Caco-2 (cell line): ENCODE measurements around the gene LPIN1. TPM values are rescaled to one million over a fixed set of nuclear protein-coding genes. Genes with fewer than 3 reads are reported as not detected.

Experiments
- BruUV-seq: library from RNA; stranded (reverse); fragments of 400-500 nt; replicated peaks from 2 replicates; lab custom pipeline; 2021; lab: Mats Ljungman, UMichigan
- CTCF ChIA-PET: fragments of 300-600 bp; sonication (Branson Sonifier 250); formaldehyde crosslinking; loops from one replicate; lab custom pipeline; 2022; ENCODE audit warnings: antibody characterized with exemption; lab: Charles Lee
- POLR2A ChIA-PET: fragments of 300-600 bp; sonication (Branson Sonifier 250); formaldehyde crosslinking; loops from one replicate; lab custom pipeline; 2022; ENCODE audit warnings: antibody characterized with exemption; lab: Charles Lee
- DNase-seq, 2 experiments: peaks; one replicate each; pipeline versions ENCODE4 v3.0.0 to v3.0.0-alpha.2; 2020 to 2022
- H3K27me3 ChIP-seq: replicated peaks from 2 replicates; pipeline ENCODE4 v1.6.0; 2011; ENCODE audit warnings: low read length; ENCODE audit not compliant: control insufficient read depth, insufficient read depth
- H3K36me3 ChIP-seq: 2 replicates; pipeline ENCODE4 v1.5.1; 2011; ENCODE audit warnings: low read length; ENCODE audit not compliant: control insufficient read depth, insufficient read depth
- H3K4me1 ChIP-seq: fragments of 250-450 bp; sonication (Bioruptor Pico); 2 replicates; pipeline ENCODE4 v1.5.1; 2020; ENCODE audit warnings: mild to moderate bottlenecking
- H3K4me3 ChIP-seq: 2 replicates; pipeline ENCODE4 v1.5.1; 2011; ENCODE audit warnings: low read depth, mild to moderate bottlenecking, control low read depth, low read length
- H3K9me3 ChIP-seq: fragments of 250-450 bp; sonication (Bioruptor Pico); 2 replicates; pipeline ENCODE4 v1.5.1; 2020; ENCODE audit warnings: mild to moderate bottlenecking, moderate library complexity
- H3K27ac Mint-ChIP-seq: one replicate; pipeline ENCODE4 v1.8.0; 2022; ENCODE audit warnings: mixed read lengths; ENCODE audit not compliant: unreplicated experiment
- H3K27me3 Mint-ChIP-seq: one replicate; pipeline ENCODE4 v1.8.0; 2022; ENCODE audit warnings: mixed read lengths; ENCODE audit not compliant: insufficient read depth, unreplicated experiment
- H3K36me3 Mint-ChIP-seq: one replicate; pipeline ENCODE4 v1.8.0; 2022; ENCODE audit warnings: mild to moderate bottlenecking, mixed read lengths; ENCODE audit not compliant: insufficient read depth, unreplicated experiment
- H3K4me1 Mint-ChIP-seq: one replicate; pipeline ENCODE4 v1.8.0; 2022; ENCODE audit warnings: low read depth, mixed read lengths; ENCODE audit not compliant: unreplicated experiment
- H3K4me3 Mint-ChIP-seq: one replicate; pipeline ENCODE4 v1.8.0; 2022; ENCODE audit warnings: mild to moderate bottlenecking, moderate library complexity, mixed read lengths; ENCODE audit not compliant: unreplicated experiment
- H3K9me3 Mint-ChIP-seq: one replicate; pipeline ENCODE4 v1.8.0; 2022; ENCODE audit warnings: mixed read lengths; ENCODE audit not compliant: unreplicated experiment
- CTCF ChIP-seq, 2 experiments: fragments of 200-600 bp in 1 of 2; IDR thresholded peaks; 1 replicate in 1 of 2; 2 replicates in 1 of 2; pipeline versions ENCODE4 v1.5.1 to v1.8.0; 2011 to 2022; ENCODE audit warnings: antibody characterized with exemption in 1 of 2, control low read depth in 1 of 2, inconsistent platforms in 1 of 2, low read depth in 1 of 2, low read length in 1 of 2, mild to moderate bottlenecking in 1 of 2, moderate library complexity in 1 of 2; ENCODE audit not compliant: insufficient read depth in 1 of 2, severe bottlenecking in 1 of 2, unreplicated experiment in 1 of 2
- intact Hi-C: fragments of 100-400 bp; cut with micrococcal nuclease; formaldehyde crosslinking; loops from one replicate; pipeline ENCODE4 v1.10.0; 2022; ENCODE audit not compliant: unreplicated experiment
- total RNA-seq: library from RNA; stranded (reverse); gene quantifications from 2 replicates; pipeline ENCODE4 v1.2.3, GENCODE V29; 2022

The LPIN1 gene
- total RNA-seq, 1 experiment from 2014 or later, result 12.5 TPM

- Mint-ChIP-seq H3K4me1 (no peaks in the 10 kb centered on the region), H3K9me3 (no peaks in the 10 kb centered on the region), H3K36me3 (no peaks in the 10 kb centered on the region), H3K27ac (no peak overlapping the region), H3K4me3 (no peak overlapping the region), H3K27me3 (peaks cover 8% of the 10 kb centered on the region)
- Histone ChIP-seq H3K4me1 (no peaks in the 10 kb centered on the region), H3K36me3 (no peaks in the 10 kb centered on the region), H3K27me3 (no peaks in the 10 kb centered on the region), H3K9me3 (no peaks in the 10 kb centered on the region), H3K4me3 (no peak overlapping the region)
- no peak for DNase-seq
- no TSS peak for BruUV-seq
- CTCF ChIA-PET, result no interaction called here
- intact Hi-C loops, result no loop called here
- POLR2A ChIA-PET, result interaction anchor here (0.6 kb wide), 1 partner anchor 131 kb away, joined by 4 read pairs; no protein-coding TSS in a partner anchor
- TF ChIP-seq CTCF (IDR thresholded peaks at IDR 0.05; ENCODE audit: insufficient read depth in 1 of 2, low read depth in 1 of 2, low read length in 1 of 2, severe bottlenecking in 1 of 2, unreplicated experiment in 1 of 2), result no peak
Measured at GRCh38 chr2:11710210-11710609, 36.2 kb upstream of the LPIN1 start.

- POLR2A ChIA-PET, result interaction anchor here (0.6 kb wide), 1 partner anchor 132 kb away, joined by 4 read pairs; no protein-coding TSS in a partner anchor
- no peak for TF ChIP-seq CTCF (IDR thresholded peaks at IDR 0.05; ENCODE audit: insufficient read depth in 1 of 2, low read depth in 1 of 2, low read length in 1 of 2, severe bottlenecking in 1 of 2, unreplicated experiment in 1 of 2)
- Mint-ChIP-seq H3K27me3 (peaks cover 8% of the 10 kb centered on the region), H3K27ac (no peak overlapping the region), H3K4me1 (no peaks in the 10 kb centered on the region), H3K9me3 (no peaks in the 10 kb centered on the region), H3K36me3 (no peaks in the 10 kb centered on the region), H3K4me3 (no peak overlapping the region)
- DNase-seq, result no peak
- intact Hi-C loops, result no loop called here
- CTCF ChIA-PET, result no interaction called here
- no peaks in the 10 kb centered on the region for H3K9me3 ChIP-seq
- H3K27me3 ChIP-seq, result no peaks in the 10 kb centered on the region
- no TSS peak for BruUV-seq
- no peak overlapping the region for H3K4me3 ChIP-seq
- no peaks in the 10 kb centered on the region for H3K36me3 ChIP-seq
- no peaks in the 10 kb centered on the region for H3K4me1 ChIP-seq
Measured at GRCh38 chr2:11710632-11711353, 35.6 kb upstream of the LPIN1 start.

GRCh38 chr2:11711354-11711716, 35.1 kb upstream of the LPIN1 start:
- POLR2A ChIA-PET, result no interaction called here
- no peak for DNase-seq
- CTCF ChIA-PET, result no interaction called here

More at GRCh38 chr2:11711354-11711716, 35.1 kb upstream of the LPIN1 start:
- Histone ChIP-seq H3K36me3 (no peaks in the 10 kb centered on the region), H3K4me1 (no peaks in the 10 kb centered on the region; the same call in 1 of the 2 replicates), H3K27me3 (no peaks in the 10 kb centered on the region), H3K9me3 (no peaks in the 10 kb centered on the region), H3K4me3 (no peak overlapping the region)
- H3K27me3 Mint-ChIP-seq, result peaks cover 6% of the 10 kb centered on the region
- H3K4me1 Mint-ChIP-seq, result no peaks in the 10 kb centered on the region
- H3K36me3 Mint-ChIP-seq, result no peaks in the 10 kb centered on the region
- BruUV-seq, result no TSS peak
- intact Hi-C loops, result no loop called here
- H3K27ac Mint-ChIP-seq, result no peak overlapping the region
- TF ChIP-seq CTCF (IDR thresholded peaks at IDR 0.05; ENCODE audit: insufficient read depth in 1 of 2, low read depth in 1 of 2, low read length in 1 of 2, severe bottlenecking in 1 of 2, unreplicated experiment in 1 of 2), result no peak
- no peak overlapping the region for H3K4me3 Mint-ChIP-seq
- H3K9me3 Mint-ChIP-seq, result no peaks in the 10 kb centered on the region
